Mucosa of rectum (tissue), 2 donors: ENCODE measurements around the gene F3.
"Not testable (repeated sequence)": the region's sequence is repeated elsewhere in the genome, so short reads cannot be mapped to it uniquely, and the experiment has no call there.

Source experiments
- H3K27ac ChIP-seq, 2 donors: one replicate each; pipeline ENCODE4 v1.7.0; 2013; ENCODE audit warnings: inconsistent platforms in 2 of 2, low read depth in 2 of 2, low read length in 2 of 2
- H3K27me3 ChIP-seq, 2 donors: one replicate each; pipeline ENCODE4 v1.7.0; 2013; ENCODE audit warnings: low read length in 2 of 2; ENCODE audit not compliant: control insufficient read depth in 2 of 2, insufficient read depth in 2 of 2
- H3K36me3 ChIP-seq, 2 donors: one replicate each; pipeline ENCODE4 v1.7.0; 2013; ENCODE audit warnings: low read length in 2 of 2; ENCODE audit not compliant: control insufficient read depth in 2 of 2, insufficient read depth in 2 of 2
- H3K4me1 ChIP-seq, 2 donors: one replicate each; pipeline ENCODE4 v1.7.0; 2013; ENCODE audit warnings: low read length in 2 of 2, mild to moderate bottlenecking in 1 of 2; ENCODE audit not compliant: control insufficient read depth in 2 of 2, insufficient read depth in 2 of 2
- H3K4me3 ChIP-seq, 2 donors: one replicate each; pipeline ENCODE4 v1.7.0; 2013; ENCODE audit warnings: low read length in 2 of 2
- H3K9ac ChIP-seq, 2 donors: one replicate each; pipeline ENCODE4 v1.7.0; 2013; ENCODE audit warnings: low read length in 2 of 2, low read depth in 1 of 2, mild to moderate bottlenecking in 1 of 2
- H3K9me3 ChIP-seq, 2 donors: one replicate each; pipeline ENCODE4 v1.7.0; 2013; ENCODE audit warnings: low read length in 2 of 2; ENCODE audit not compliant: control insufficient read depth in 2 of 2
- donor health status: healthy.
- donor health status: Normal muscosa, but diverticular disease.

The F3 gene

GRCh38 chr1:94570965-94571364 is 29.4 kb upstream of the F3 start:
- H3K4me1 ChIP-seq, H3K9me3 ChIP-seq, H3K36me3 ChIP-seq, H3K9ac ChIP-seq, H3K27ac ChIP-seq, H3K27me3 ChIP-seq, H3K4me3 ChIP-seq: not testable (repeated sequence)

- H3K4me3 ChIP-seq, H3K4me1 ChIP-seq, H3K27me3 ChIP-seq, H3K9ac ChIP-seq, H3K27ac ChIP-seq, H3K36me3 ChIP-seq, H3K9me3 ChIP-seq: not testable (repeated sequence)
These were observed 27.2 kb upstream of the F3 start for GRCh38 chr1:94568806-94569205.

GRCh38 chr1:94567975-94568607 is 26.5 kb upstream of the F3 start:
- not testable (repeated sequence) for H3K36me3 ChIP-seq, H3K4me1 ChIP-seq, H3K27me3 ChIP-seq

GRCh38 chr1:94566436-94566835 is 24.9 kb upstream of the F3 start:
- H3K4me1 ChIP-seq, H3K36me3 ChIP-seq, H3K4me3 ChIP-seq, H3K27ac ChIP-seq, H3K27me3 ChIP-seq, H3K9ac ChIP-seq, H3K9me3 ChIP-seq: not testable (repeated sequence)

More at GRCh38 chr1:94567975-94568607, 26.5 kb upstream of the F3 start:
- not testable (repeated sequence) for H3K9me3 ChIP-seq, H3K27ac ChIP-seq, H3K9ac ChIP-seq, H3K4me3 ChIP-seq

GRCh38 chr1:94565901-94566300 is 24.3 kb upstream of the F3 start:
- H3K36me3 ChIP-seq, result no peaks in the 10 kb centered on the region
- peaks cover 7 to 8% of the 10 kb centered on the region in 2 donors for H3K4me1 ChIP-seq
- no peak overlapping the region for H3K9ac ChIP-seq
- H3K4me3 ChIP-seq, result no peak overlapping the region
- no peaks in the 10 kb centered on the region for H3K27me3 ChIP-seq
- no peaks in the 10 kb centered on the region for H3K9me3 ChIP-seq
- no peak overlapping the region for H3K27ac ChIP-seq

- H3K36me3 ChIP-seq, result no peaks in the 10 kb centered on the region
- H3K27ac ChIP-seq, result peak overlapping the region; percentile 73 to 74
- H3K4me1 ChIP-seq, result peaks cover 7 to 8% of the 10 kb centered on the region in 2 donors
These were observed 21.1 kb upstream of the F3 start for GRCh38 chr1:94562519-94563260.

GRCh38 chr1:94560333-94560732 is 18.8 kb upstream of the F3 start:
- Histone ChIP-seq H3K9ac (no peak overlapping the region), H3K4me3 (no peak overlapping the region)

More at GRCh38 chr1:94562519-94563260, 21.1 kb upstream of the F3 start:
- H3K27me3 ChIP-seq, result no peaks in the 10 kb centered on the region
- peak overlapping the region in 1 of 2 donors; percentile 32 for H3K4me3 ChIP-seq
- H3K9ac ChIP-seq, result no peak overlapping the region
- no peaks in the 10 kb centered on the region for H3K9me3 ChIP-seq

GRCh38 chr1:94559921-94560320 is 18.4 kb upstream of the F3 start:
- no peak overlapping the region for H3K9ac ChIP-seq
- H3K4me1 ChIP-seq, result peaks cover 7 to 8% of the 10 kb centered on the region in 2 donors
- no peaks in the 10 kb centered on the region for H3K27me3 ChIP-seq
- H3K9me3 ChIP-seq, result no peaks in the 10 kb centered on the region
- H3K36me3 ChIP-seq, result no peaks in the 10 kb centered on the region
- no peak overlapping the region for H3K27ac ChIP-seq
- no peak overlapping the region for H3K4me3 ChIP-seq

More at GRCh38 chr1:94560333-94560732, 18.8 kb upstream of the F3 start:
- Histone ChIP-seq H3K4me1 (peaks cover 7 to 8% of the 10 kb centered on the region in 2 donors), H3K9me3 (no peaks in the 10 kb centered on the region), H3K27ac (no peak overlapping the region), H3K36me3 (no peaks in the 10 kb centered on the region), H3K27me3 (no peaks in the 10 kb centered on the region)

- Histone ChIP-seq H3K27ac (no peak overlapping the region), H3K9me3 (no peaks in the 10 kb centered on the region), H3K9ac (no peak overlapping the region)
These were observed 13.5 kb upstream of the F3 start for GRCh38 chr1:94555091-94555490.

GRCh38 chr1:94554580-94554979 is 13.0 kb upstream of the F3 start:
- Histone ChIP-seq H3K4me3 (no peak overlapping the region), H3K4me1 (no peaks in the 10 kb centered on the region), H3K27me3 (no peaks in the 10 kb centered on the region), H3K9ac (no peak overlapping the region), H3K9me3 (no peaks in the 10 kb centered on the region), H3K36me3 (no peaks in the 10 kb centered on the region), H3K27ac (no peak overlapping the region)

More at GRCh38 chr1:94555091-94555490, 13.5 kb upstream of the F3 start:
- Histone ChIP-seq H3K36me3 (no peaks in the 10 kb centered on the region), H3K4me3 (no peak overlapping the region), H3K27me3 (no peaks in the 10 kb centered on the region), H3K4me1 (no peaks in the 10 kb centered on the region)
